H1 (cell line): ENCODE results near the gene TSG101. TPM values are rescaled to one million over a fixed set of nuclear protein-coding genes. Genes with fewer than 3 reads are reported as not detected.

Experiments used
- CBX8 ChIP-seq: fragments of 300-800, 300-1000 bp; sonication (generic); IDR thresholded peaks from 2 replicates; pipeline ENCODE4 v1.7.1; 2016; ENCODE audit warnings: low read depth, low read length, borderline replicate concordance
- CHD2 ChIP-seq: IDR thresholded peaks from 2 replicates; pipeline ENCODE4 v1.6.1; 2012; ENCODE audit warnings: low read length, improper control_type of control experiment
- CTBP2 ChIP-seq: IDR thresholded peaks from 2 replicates; pipeline ENCODE4 v1.7.0; 2011; ENCODE audit warnings: borderline replicate concordance, mild to moderate bottlenecking, moderate library complexity, mixed read lengths, low read length; ENCODE audit not compliant: insufficient read depth, insufficient read length
- FOSL1 ChIP-seq: IDR thresholded peaks from 2 replicates; pipeline ENCODE4 v1.6.1; 2011; ENCODE audit warnings: mild to moderate bottlenecking, low read depth, low read length, moderate library complexity; ENCODE audit not compliant: insufficient read depth
- JUND ChIP-seq: IDR thresholded peaks from 2 replicates; pipeline ENCODE4 v1.6.1; 2011; ENCODE audit warnings: mild to moderate bottlenecking, improper control_type of control experiment, low read length
- NRF1 ChIP-seq: IDR thresholded peaks from 2 replicates; pipeline ENCODE4 v1.6.1; 2011; ENCODE audit warnings: mild to moderate bottlenecking, low read depth, low read length, improper control_type of control experiment
- POLR2AphosphoS5 ChIP-seq: IDR thresholded peaks from 2 replicates; pipeline ENCODE4 v1.6.1; 2011; ENCODE audit warnings: low read depth, low read length
- RAD21 ChIP-seq, 2 experiments: IDR thresholded peaks in 1 of 2; conservative IDR thresholded peaks in 1 of 2; 2 replicates each; pipeline ENCODE4 v1.6.1; 2011; ENCODE audit warnings: low read depth in 2 of 2, low read length in 2 of 2, improper control_type of control experiment in 1 of 2, inconsistent platforms in 1 of 2, mild to moderate bottlenecking in 1 of 2, moderate library complexity in 1 of 2
- RXRA ChIP-seq: IDR thresholded peaks from 2 replicates; pipeline ENCODE4 v1.6.1; 2011; ENCODE audit warnings: low read depth, mild to moderate bottlenecking, low read length, moderate library complexity; ENCODE audit not compliant: insufficient read depth
- SAP30 ChIP-seq: fragments of 300-600 bp; sonication (generic); IDR thresholded peaks from 2 replicates; pipeline ENCODE4 v1.7.1; 2012; ENCODE audit warnings: low read length, moderate library complexity, mild to moderate bottlenecking, inconsistent platforms; ENCODE audit not compliant: insufficient read depth, insufficient replicate concordance
- YY1 ChIP-seq: IDR thresholded peaks from 2 replicates; pipeline ENCODE4 v1.6.1; 2011; ENCODE audit warnings: low read depth, mild to moderate bottlenecking, low read length
- polyA plus RNA-seq, 7 experiments: library from polyadenylated mRNA; depleted of rRNA in 3 of 7; stranded (reverse) in 5 of 7; unstranded in 2 of 7; fragments of >200 nt in 5 of 7; fragments of 200-250 nt in 2 of 7; gene quantifications; 1 replicate in 5 of 7; 2 replicates in 1 of 7; 4 replicates in 1 of 7; pipeline versions ENCODE4 v1.2.1 to v1.2.3, GENCODE V29; 2011 to 2013; ENCODE audit warnings: missing spikeins in 2 of 7, mixed read lengths in 2 of 7
- total RNA-seq: library from RNA; stranded (reverse); fragmentation: NEBNext Ultra II Directional; extraction: Animal tissue kit (Norgen Biotek cat#: 25700); gene quantifications from 2 replicates; pipeline ENCODE4 v1.2.1, GENCODE V29; 2021
- TF ChIP-seq, protein P1 (sequence below): fragments of 300-600 bp; sonication (generic); IDR thresholded peaks from 2 replicates; pipeline ENCODE4 v1.7.1; 2012; ENCODE audit warnings: low read length, moderate library complexity, mild to moderate bottlenecking, inconsistent platforms; ENCODE audit not compliant: insufficient replicate concordance

TSG101 gene
- total and polyA plus RNA-seq, 2 of the 8 experiments (the other 6 are each of a cell fraction or from before 2014, with no cell fraction given) = 50.8 to 151 TPM

DNA sequence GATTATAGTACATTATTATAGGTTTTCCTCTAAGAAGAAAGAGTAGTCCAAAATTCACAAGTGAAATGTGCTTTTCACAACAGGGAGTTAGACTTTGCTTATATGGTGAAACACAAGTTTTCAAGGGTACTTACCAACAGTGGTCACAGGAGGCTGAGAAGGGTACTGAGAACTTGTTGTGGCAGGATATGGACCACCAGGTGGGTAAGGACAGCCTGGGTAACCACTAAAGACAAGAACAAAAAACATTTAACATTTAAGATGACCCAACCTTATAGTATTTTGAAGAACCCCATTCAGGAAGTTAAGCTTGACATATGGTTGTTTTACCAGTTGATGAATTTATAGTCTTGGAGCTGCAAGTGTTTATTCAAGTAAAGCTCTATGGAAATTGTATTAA, 24.4 kb downstream of the TSG101 start (continued):
- TF ChIP-seq, protein P1, sequence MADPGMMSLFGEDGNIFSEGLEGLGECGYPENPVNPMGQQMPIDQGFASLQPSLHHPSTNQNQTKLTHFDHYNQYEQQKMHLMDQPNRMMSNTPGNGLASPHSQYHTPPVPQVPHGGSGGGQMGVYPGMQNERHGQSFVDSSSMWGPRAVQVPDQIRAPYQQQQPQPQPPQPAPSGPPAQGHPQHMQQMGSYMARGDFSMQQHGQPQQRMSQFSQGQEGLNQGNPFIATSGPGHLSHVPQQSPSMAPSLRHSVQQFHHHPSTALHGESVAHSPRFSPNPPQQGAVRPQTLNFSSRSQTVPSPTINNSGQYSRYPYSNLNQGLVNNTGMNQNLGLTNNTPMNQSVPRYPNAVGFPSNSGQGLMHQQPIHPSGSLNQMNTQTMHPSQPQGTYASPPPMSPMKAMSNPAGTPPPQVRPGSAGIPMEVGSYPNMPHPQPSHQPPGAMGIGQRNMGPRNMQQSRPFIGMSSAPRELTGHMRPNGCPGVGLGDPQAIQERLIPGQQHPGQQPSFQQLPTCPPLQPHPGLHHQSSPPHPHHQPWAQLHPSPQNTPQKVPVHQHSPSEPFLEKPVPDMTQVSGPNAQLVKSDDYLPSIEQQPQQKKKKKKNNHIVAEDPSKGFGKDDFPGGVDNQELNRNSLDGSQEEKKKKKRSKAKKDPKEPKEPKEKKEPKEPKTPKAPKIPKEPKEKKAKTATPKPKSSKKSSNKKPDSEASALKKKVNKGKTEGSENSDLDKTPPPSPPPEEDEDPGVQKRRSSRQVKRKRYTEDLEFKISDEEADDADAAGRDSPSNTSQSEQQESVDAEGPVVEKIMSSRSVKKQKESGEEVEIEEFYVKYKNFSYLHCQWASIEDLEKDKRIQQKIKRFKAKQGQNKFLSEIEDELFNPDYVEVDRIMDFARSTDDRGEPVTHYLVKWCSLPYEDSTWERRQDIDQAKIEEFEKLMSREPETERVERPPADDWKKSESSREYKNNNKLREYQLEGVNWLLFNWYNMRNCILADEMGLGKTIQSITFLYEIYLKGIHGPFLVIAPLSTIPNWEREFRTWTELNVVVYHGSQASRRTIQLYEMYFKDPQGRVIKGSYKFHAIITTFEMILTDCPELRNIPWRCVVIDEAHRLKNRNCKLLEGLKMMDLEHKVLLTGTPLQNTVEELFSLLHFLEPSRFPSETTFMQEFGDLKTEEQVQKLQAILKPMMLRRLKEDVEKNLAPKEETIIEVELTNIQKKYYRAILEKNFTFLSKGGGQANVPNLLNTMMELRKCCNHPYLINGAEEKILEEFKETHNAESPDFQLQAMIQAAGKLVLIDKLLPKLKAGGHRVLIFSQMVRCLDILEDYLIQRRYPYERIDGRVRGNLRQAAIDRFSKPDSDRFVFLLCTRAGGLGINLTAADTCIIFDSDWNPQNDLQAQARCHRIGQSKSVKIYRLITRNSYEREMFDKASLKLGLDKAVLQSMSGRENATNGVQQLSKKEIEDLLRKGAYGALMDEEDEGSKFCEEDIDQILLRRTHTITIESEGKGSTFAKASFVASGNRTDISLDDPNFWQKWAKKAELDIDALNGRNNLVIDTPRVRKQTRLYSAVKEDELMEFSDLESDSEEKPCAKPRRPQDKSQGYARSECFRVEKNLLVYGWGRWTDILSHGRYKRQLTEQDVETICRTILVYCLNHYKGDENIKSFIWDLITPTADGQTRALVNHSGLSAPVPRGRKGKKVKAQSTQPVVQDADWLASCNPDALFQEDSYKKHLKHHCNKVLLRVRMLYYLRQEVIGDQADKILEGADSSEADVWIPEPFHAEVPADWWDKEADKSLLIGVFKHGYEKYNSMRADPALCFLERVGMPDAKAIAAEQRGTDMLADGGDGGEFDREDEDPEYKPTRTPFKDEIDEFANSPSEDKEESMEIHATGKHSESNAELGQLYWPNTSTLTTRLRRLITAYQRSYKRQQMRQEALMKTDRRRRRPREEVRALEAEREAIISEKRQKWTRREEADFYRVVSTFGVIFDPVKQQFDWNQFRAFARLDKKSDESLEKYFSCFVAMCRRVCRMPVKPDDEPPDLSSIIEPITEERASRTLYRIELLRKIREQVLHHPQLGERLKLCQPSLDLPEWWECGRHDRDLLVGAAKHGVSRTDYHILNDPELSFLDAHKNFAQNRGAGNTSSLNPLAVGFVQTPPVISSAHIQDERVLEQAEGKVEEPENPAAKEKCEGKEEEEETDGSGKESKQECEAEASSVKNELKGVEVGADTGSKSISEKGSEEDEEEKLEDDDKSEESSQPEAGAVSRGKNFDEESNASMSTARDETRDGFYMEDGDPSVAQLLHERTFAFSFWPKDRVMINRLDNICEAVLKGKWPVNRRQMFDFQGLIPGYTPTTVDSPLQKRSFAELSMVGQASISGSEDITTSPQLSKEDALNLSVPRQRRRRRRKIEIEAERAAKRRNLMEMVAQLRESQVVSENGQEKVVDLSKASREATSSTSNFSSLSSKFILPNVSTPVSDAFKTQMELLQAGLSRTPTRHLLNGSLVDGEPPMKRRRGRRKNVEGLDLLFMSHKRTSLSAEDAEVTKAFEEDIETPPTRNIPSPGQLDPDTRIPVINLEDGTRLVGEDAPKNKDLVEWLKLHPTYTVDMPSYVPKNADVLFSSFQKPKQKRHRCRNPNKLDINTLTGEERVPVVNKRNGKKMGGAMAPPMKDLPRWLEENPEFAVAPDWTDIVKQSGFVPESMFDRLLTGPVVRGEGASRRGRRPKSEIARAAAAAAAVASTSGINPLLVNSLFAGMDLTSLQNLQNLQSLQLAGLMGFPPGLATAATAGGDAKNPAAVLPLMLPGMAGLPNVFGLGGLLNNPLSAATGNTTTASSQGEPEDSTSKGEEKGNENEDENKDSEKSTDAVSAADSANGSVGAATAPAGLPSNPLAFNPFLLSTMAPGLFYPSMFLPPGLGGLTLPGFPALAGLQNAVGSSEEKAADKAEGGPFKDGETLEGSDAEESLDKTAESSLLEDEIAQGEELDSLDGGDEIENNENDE = no peak
- TF ChIP-seq CTBP2 (no peak), RXRA (no peak), RAD21 (IDR thresholded peaks at IDR 0.05 in 1 of 2, conservative IDR thresholded peaks at IDR 0.05 in 1 of 2; ENCODE audit: low read depth in 2 of 2, low read length in 2 of 2) (no peak), POLR2AphosphoS5 (no peak), FOSL1 (no peak), JUND (no peak), CHD2 (no peak), SAP30 (no peak), CBX8 (no peak), NRF1 (no peak), YY1 (no peak)
